ENCODE data around the gene SGCE.
A peak's percentile ranks its signal among the peaks of the same experiment; 100 is the strongest.
"Not testable (repeated sequence)": the region's sequence is repeated elsewhere in the genome, so short reads cannot be mapped to it uniquely, and the experiment has no call there.

The SGCE gene

DNA sequence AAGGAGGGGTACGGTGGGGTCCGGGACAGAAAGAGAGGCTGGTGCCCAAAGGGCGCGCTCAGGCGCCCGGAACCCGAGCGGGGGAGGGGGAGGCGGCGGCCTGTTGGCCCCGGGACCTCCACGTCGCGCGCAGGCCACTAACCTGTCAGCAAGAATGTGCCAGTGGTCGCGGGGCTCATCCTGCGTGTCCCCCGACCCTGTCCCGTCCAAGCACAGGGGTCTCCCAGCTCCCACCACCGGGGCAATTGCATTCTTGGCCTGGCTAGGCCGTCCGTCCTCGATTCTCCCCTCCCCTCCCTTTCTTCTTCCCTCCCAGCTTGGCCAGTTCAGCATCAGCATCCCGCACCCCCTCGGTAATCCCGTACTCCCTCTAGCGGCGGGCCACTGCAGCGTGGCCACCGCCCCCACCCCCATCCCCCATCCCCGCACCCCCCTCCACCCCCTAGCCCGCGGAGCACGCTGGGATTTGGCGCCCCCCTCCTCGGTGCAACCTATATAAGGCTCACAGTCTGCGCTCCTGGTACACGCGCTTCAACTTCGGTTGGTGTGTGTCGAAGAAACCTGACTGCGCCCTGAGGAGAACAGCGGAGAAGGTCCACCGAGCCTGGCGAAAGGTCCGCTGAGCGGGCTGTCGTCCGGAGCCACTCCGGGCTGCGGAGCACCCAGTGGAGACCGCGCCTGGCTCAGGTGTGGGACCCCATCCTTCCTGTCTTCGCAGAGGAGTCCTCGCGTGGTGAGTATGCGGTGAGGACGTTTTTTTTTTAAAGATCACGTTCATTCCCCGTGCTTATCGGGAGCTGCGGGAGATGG, at the start of gene SGCE:
Gene SGCE, minus strand, starts transcription at position 286 of the 810 bp plus-strand sequence. Its CDS starts 35 bp downstream, at position 251.
- H3K36me3 Mint-ChIP-seq (ENCODE audit: low read depth), result no peaks in the 10 kb centered on the region
- H3K27me3 Mint-ChIP-seq, result peaks cover 39% of the 10 kb centered on the region
- intact Hi-C loops (cut with micrococcal nuclease), result loop anchor here (2.0 kb wide), 1 partner anchor 147 kb away; the partner anchor contains the start of gene CASD1
- peaks cover 13% of the 10 kb centered on the region for H3K9me3 Mint-ChIP-seq
- peaks cover 22% of the 10 kb centered on the region for H3K4me1 Mint-ChIP-seq (ENCODE audit: low read depth)
- H3K27ac Mint-ChIP-seq, result no peak within 1 kb of the TSS
- peak within 1 kb of the TSS; percentile 82 for H3K4me3 Mint-ChIP-seq

- H3K4me3 Mint-ChIP-seq; H3K27ac Mint-ChIP-seq; H3K36me3 Mint-ChIP-seq (ENCODE audit: low read depth); H3K27me3 Mint-ChIP-seq; H3K4me1 Mint-ChIP-seq (ENCODE audit: low read depth); H3K9me3 Mint-ChIP-seq; intact Hi-C loops (cut with micrococcal nuclease): not testable (repeated sequence)
These were observed 49.5 kb upstream of the SGCE start for GRCh38 chr7:94705155-94706021.

GRCh38 chr7:94701555-94701973, 45.6 kb upstream of the SGCE start:
- intact Hi-C loops (cut with micrococcal nuclease), result no loop called here
- no peaks in the 10 kb centered on the region for H3K36me3 Mint-ChIP-seq (ENCODE audit: low read depth)
- no peaks in the 10 kb centered on the region for H3K27me3 Mint-ChIP-seq
- H3K27ac Mint-ChIP-seq, result no peak overlapping the region
- peaks cover under 1% of the 10 kb centered on the region for H3K9me3 Mint-ChIP-seq
- H3K4me1 Mint-ChIP-seq (ENCODE audit: low read depth), result no peaks in the 10 kb centered on the region
- H3K4me3 Mint-ChIP-seq, result no peak overlapping the region

- peaks cover 6% of the 10 kb centered on the region for H3K9me3 Mint-ChIP-seq
- intact Hi-C loops (cut with micrococcal nuclease), result no loop called here
- H3K4me1 Mint-ChIP-seq (ENCODE audit: low read depth), result no peaks in the 10 kb centered on the region
- no peaks in the 10 kb centered on the region for H3K27me3 Mint-ChIP-seq
- no peaks in the 10 kb centered on the region for H3K36me3 Mint-ChIP-seq (ENCODE audit: low read depth)
- H3K4me3 Mint-ChIP-seq, result no peak overlapping the region
- no peak overlapping the region for H3K27ac Mint-ChIP-seq
These were observed 45.1 kb upstream of the SGCE start for GRCh38 chr7:94700926-94701554.

GRCh38 chr7:94698275-94698674, 42.3 kb upstream of the SGCE start:
- H3K36me3 Mint-ChIP-seq (ENCODE audit: low read depth), result no peaks in the 10 kb centered on the region
- intact Hi-C loops (cut with micrococcal nuclease), result no loop called here
- no peak overlapping the region for H3K27ac Mint-ChIP-seq
- no peaks in the 10 kb centered on the region for H3K27me3 Mint-ChIP-seq
- peaks cover 8% of the 10 kb centered on the region for H3K9me3 Mint-ChIP-seq
- H3K4me1 Mint-ChIP-seq (ENCODE audit: low read depth), result no peaks in the 10 kb centered on the region
- no peak overlapping the region for H3K4me3 Mint-ChIP-seq

- intact Hi-C loops (cut with micrococcal nuclease), result no loop called here
These were observed 41.4 kb upstream of the SGCE start for GRCh38 chr7:94697035-94697974.

DNA sequence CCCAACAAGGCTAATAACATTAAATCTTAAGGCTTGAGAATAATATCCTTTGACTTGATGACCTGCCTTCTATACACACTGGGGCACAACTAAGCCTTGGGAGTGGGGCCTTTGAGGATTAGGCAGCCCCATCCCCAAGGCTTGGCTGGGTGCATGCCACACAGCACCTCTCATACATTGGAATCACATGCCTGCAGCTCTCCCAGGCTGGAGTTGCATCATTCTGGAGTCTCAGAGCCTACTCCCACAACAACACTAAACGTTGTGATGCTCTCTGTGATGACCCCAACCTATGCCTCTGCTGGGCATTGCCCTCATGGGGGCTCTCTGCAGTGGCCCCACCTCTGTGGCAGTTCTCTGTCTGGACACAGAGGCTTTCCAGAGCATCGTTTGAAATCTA, 31.9 kb upstream of the SGCE start:
- intact Hi-C loops (cut with micrococcal nuclease), result no loop called here
- Mint-ChIP-seq H3K36me3 (ENCODE audit: low read depth) (no peaks in the 10 kb centered on the region), H3K27me3 (no peaks in the 10 kb centered on the region), H3K4me1 (ENCODE audit: low read depth) (no peaks in the 10 kb centered on the region), H3K4me3 (no peak overlapping the region), H3K9me3 (no peaks in the 10 kb centered on the region), H3K27ac (no peak overlapping the region)

More at GRCh38 chr7:94697035-94697974, 41.4 kb upstream of the SGCE start:
- no peak overlapping the region for H3K4me3 Mint-ChIP-seq
- H3K27ac Mint-ChIP-seq, result no peak overlapping the region
- H3K36me3 Mint-ChIP-seq (ENCODE audit: low read depth), result no peaks in the 10 kb centered on the region
- H3K9me3 Mint-ChIP-seq, result peaks cover 8% of the 10 kb centered on the region
- H3K4me1 Mint-ChIP-seq (ENCODE audit: low read depth), result no peaks in the 10 kb centered on the region
- no peaks in the 10 kb centered on the region for H3K27me3 Mint-ChIP-seq

- Mint-ChIP-seq H3K9me3 (no peaks in the 10 kb centered on the region), H3K4me3 (no peak overlapping the region), H3K27ac (no peak overlapping the region), H3K36me3 (ENCODE audit: low read depth) (no peaks in the 10 kb centered on the region), H3K4me1 (ENCODE audit: low read depth) (no peaks in the 10 kb centered on the region), H3K27me3 (no peaks in the 10 kb centered on the region)
- intact Hi-C loops (cut with micrococcal nuclease), result no loop called here
These were observed 31.1 kb upstream of the SGCE start for GRCh38 chr7:94687076-94687475.

DNA sequence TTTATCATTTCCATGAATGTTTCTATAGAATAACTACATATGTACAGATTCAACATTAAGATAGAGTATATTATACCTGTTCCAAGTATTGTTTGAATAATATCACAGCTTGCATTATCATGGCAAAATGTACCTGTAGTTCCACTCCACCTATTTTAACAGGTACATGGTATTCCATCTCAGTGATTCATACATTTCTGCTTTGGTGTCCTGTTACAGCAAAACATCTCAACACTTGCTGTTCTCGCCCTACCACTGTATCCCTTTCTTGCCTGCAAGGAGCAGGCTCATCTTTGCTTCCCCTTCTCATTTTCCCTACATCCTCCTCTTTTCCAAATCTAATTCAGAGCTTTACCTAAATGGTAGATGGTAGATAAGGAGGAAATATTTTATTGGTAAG, 27.1 kb upstream of the SGCE start:
- Mint-ChIP-seq H3K36me3 (ENCODE audit: low read depth) (no peaks in the 10 kb centered on the region), H3K27ac (no peak overlapping the region), H3K4me3 (no peak overlapping the region), H3K9me3 (no peaks in the 10 kb centered on the region), H3K27me3 (no peaks in the 10 kb centered on the region), H3K4me1 (ENCODE audit: low read depth) (no peaks in the 10 kb centered on the region)
- intact Hi-C loops (cut with micrococcal nuclease), result no loop called here

GRCh38 chr7:94679358-94679757, 23.4 kb upstream of the SGCE start:
- H3K27ac Mint-ChIP-seq, result no peak overlapping the region
- no peaks in the 10 kb centered on the region for H3K9me3 Mint-ChIP-seq
- H3K4me1 Mint-ChIP-seq (ENCODE audit: low read depth), result no peaks in the 10 kb centered on the region
- intact Hi-C loops (cut with micrococcal nuclease), result no loop called here
- H3K4me3 Mint-ChIP-seq, result no peak overlapping the region
- H3K36me3 Mint-ChIP-seq (ENCODE audit: low read depth), result no peaks in the 10 kb centered on the region
- no peaks in the 10 kb centered on the region for H3K27me3 Mint-ChIP-seq

DNA sequence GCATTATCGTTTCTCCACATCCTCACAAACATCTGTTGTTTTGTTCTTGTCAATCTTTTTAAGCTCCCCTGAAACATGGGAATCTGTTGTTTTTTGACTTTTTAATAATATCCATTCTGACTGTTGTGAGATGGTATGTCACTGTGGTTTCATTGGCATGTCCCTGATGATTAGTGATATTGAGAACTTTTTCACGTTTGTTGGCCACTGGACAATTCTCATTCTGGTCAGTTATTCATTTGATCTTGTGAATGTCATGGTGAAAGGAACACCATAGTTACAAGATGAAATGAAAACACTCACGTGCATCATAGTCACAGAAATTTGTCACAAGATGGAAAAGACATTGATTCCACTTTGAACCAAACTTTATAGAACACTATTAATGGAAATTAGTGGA, 20.5 kb upstream of the SGCE start:
- intact Hi-C loops (cut with micrococcal nuclease), result no loop called here
- no peaks in the 10 kb centered on the region for H3K27me3 Mint-ChIP-seq
- H3K4me3 Mint-ChIP-seq, result no peak overlapping the region

GRCh38 chr7:94675356-94675755, 19.4 kb upstream of the SGCE start:
- H3K4me3 Mint-ChIP-seq, result no peak overlapping the region
- no peaks in the 10 kb centered on the region for H3K36me3 Mint-ChIP-seq (ENCODE audit: low read depth)
- H3K9me3 Mint-ChIP-seq, result no peaks in the 10 kb centered on the region
- intact Hi-C loops (cut with micrococcal nuclease), result no loop called here
- no peaks in the 10 kb centered on the region for H3K4me1 Mint-ChIP-seq (ENCODE audit: low read depth)
- no peaks in the 10 kb centered on the region for H3K27me3 Mint-ChIP-seq
- H3K27ac Mint-ChIP-seq, result no peak overlapping the region

More for the DNA sequence above, 20.5 kb upstream of the SGCE start:
- no peaks in the 10 kb centered on the region for H3K4me1 Mint-ChIP-seq (ENCODE audit: low read depth)
- H3K36me3 Mint-ChIP-seq (ENCODE audit: low read depth), result no peaks in the 10 kb centered on the region
- H3K9me3 Mint-ChIP-seq, result no peaks in the 10 kb centered on the region
- no peak overlapping the region for H3K27ac Mint-ChIP-seq

Measured in dendritic cell treated with granulocyte-macrophage colony-stimulating factor and Interleukin-4, amounts not matched to agents 40 ng/mL and 50 ng/mL, for 4 days (primary cell).